ENCODE results near the gene ZNRF2. TPM values are rescaled to one million over a fixed set of nuclear protein-coding genes. Genes with fewer than 3 reads are reported as not detected.

ZNRF2 gene
- total RNA-seq, 1 donor from 2014 or later: 13.8 TPM

GRCh38 chr7:30365621-30366020 is 81.2 kb downstream of the ZNRF2 start:
- Mint-ChIP-seq H3K27ac (no peak overlapping the region), H3K9me3 (ENCODE audit: low read depth) (no peaks in the 10 kb centered on the region), H3K27me3 (no peaks in the 10 kb centered on the region), H3K4me3 (ENCODE audit: low read depth) (no peak overlapping the region), H3K4me1 (ENCODE audit: low read depth) (no peaks in the 10 kb centered on the region), H3K36me3 (ENCODE audit: insufficient read depth) (no peaks in the 10 kb centered on the region)
- DNase-seq (ENCODE audit: low spot score, unreplicated experiment): no peak
- TF ChIP-seq CTCF (IDR thresholded peaks at IDR 0.05; ENCODE audit: unreplicated experiment): no peak

DNA sequence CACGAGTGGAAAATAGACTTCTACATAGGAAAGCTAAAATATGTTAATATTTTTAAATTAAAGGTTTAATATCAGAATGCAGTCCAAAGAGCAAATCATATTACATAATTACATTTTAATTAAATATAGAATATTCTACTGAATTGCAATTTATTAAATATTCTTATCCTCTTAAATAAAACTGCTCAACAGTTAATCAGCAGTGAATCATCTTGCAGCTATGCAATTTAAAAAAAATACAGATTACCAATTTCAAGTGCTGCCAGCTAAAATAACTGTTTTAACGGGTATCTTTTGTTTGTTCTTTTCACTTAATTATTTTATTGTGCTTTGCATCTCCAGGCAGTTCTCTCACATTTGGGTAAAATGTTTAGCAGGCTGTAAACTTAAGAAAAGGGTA is 82.2 kb downstream of the ZNRF2 start:
- Mint-ChIP-seq H3K36me3 (ENCODE audit: insufficient read depth) (peaks cover 2% of the 10 kb centered on the region), H3K4me1 (ENCODE audit: low read depth) (no peaks in the 10 kb centered on the region), H3K9me3 (ENCODE audit: low read depth) (no peaks in the 10 kb centered on the region), H3K4me3 (ENCODE audit: low read depth) (no peak overlapping the region), H3K27ac (no peak overlapping the region), H3K27me3 (no peaks in the 10 kb centered on the region)
- no peak for TF ChIP-seq CTCF (IDR thresholded peaks at IDR 0.05; ENCODE audit: unreplicated experiment)
- DNase-seq (ENCODE audit: low spot score, unreplicated experiment): no peak

DNA sequence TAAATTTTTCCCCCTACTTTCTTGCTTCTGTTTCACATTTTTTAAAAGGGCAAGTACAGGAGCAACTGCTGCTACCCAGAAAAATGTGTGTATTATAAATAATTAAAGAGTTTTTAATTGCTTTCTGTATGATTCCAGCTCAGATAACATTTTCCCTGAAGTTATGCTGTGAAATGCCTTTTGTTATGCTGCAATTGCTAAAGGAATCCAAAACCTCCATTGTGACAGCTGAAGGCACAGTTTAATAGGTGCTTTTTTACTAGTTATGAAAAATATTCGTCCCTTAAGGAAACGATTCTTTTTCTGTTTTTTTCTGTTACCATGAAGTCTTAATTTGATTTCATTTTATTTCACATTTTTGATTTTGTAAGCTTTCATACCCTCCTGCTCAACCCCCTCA is 83.2 kb downstream of the ZNRF2 start:
- H3K36me3 Mint-ChIP-seq (ENCODE audit: insufficient read depth): peaks cover 6% of the 10 kb centered on the region
- no peak overlapping the region for H3K27ac Mint-ChIP-seq
- DNase-seq (ENCODE audit: low spot score, unreplicated experiment): no peak
- H3K9me3 Mint-ChIP-seq (ENCODE audit: low read depth): no peaks in the 10 kb centered on the region
- peaks cover under 1% of the 10 kb centered on the region for H3K4me1 Mint-ChIP-seq (ENCODE audit: low read depth)
- no peak for TF ChIP-seq CTCF (IDR thresholded peaks at IDR 0.05; ENCODE audit: unreplicated experiment)
- H3K27me3 Mint-ChIP-seq: no peaks in the 10 kb centered on the region
- no peak overlapping the region for H3K4me3 Mint-ChIP-seq (ENCODE audit: low read depth)

DNA sequence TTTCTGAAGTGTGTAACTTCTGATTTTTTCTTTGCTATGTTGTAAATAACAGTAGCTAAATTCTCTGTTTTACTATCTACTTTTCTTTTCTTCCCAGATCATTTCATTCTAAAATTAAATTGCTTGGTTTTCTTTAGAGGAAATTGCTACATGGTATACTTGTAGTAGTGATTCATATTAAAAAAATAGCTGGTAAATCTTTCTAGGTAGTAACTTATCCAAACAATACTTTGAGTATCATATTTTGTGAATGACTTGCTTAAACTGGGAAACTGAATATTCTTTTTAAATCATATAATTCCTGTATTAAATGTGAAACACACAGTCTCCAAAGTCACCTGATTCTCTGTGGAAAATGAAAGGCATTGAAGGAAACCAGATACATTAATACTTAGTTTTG is 85.5 kb downstream of the ZNRF2 start:
- no peak for TF ChIP-seq CTCF (IDR thresholded peaks at IDR 0.05; ENCODE audit: unreplicated experiment)
- Mint-ChIP-seq H3K4me1 (ENCODE audit: low read depth) (peaks cover 1% of the 10 kb centered on the region), H3K27me3 (no peaks in the 10 kb centered on the region), H3K27ac (no peak overlapping the region), H3K9me3 (ENCODE audit: low read depth) (no peaks in the 10 kb centered on the region), H3K36me3 (ENCODE audit: insufficient read depth) (peaks cover 6% of the 10 kb centered on the region), H3K4me3 (ENCODE audit: low read depth) (no peak overlapping the region)
- no peak for DNase-seq (ENCODE audit: low spot score, unreplicated experiment)

DNA sequence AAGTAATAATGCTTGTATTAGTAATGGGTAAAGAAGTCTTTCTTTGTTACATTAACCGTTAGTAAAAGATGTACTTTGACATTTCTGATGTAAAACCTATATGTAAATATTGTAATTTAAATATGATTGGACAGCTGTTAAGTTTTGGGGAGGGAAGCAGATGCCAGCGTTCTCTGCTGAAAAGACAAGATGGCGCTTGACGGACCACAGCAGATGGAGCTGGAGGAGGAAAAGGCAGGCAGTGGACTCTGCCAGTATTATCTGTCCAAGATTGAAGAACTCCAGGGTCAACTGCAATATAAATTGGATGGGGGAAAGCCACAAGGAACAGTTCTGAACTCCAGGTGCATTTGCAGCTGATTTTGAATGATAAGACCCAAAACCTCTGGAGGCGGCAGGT is 86.9 kb downstream of the ZNRF2 start:
- DNase-seq (ENCODE audit: low spot score, unreplicated experiment): no peak
- Mint-ChIP-seq H3K9me3 (ENCODE audit: low read depth) (no peaks in the 10 kb centered on the region), H3K27ac (no peak overlapping the region), H3K4me3 (ENCODE audit: low read depth) (no peak overlapping the region), H3K4me1 (ENCODE audit: low read depth) (peaks cover 1% of the 10 kb centered on the region), H3K27me3 (no peaks in the 10 kb centered on the region), H3K36me3 (ENCODE audit: insufficient read depth) (peaks cover 6% of the 10 kb centered on the region)
- no peak for TF ChIP-seq CTCF (IDR thresholded peaks at IDR 0.05; ENCODE audit: unreplicated experiment)

All from progenitor cell of endocrine pancreas (in vitro differentiated cells).